ENCODE data around the gene ARL8A. TPM values are rescaled to one million over a fixed set of nuclear protein-coding genes. Genes with fewer than 3 reads are reported as not detected.
"Not testable (repeated sequence)": the region's sequence is repeated elsewhere in the genome, so short reads cannot be mapped to it uniquely, and the experiment has no call there.

The ARL8A gene
- total RNA-seq, 1 donor from 2014 or later, result 20.8 TPM

DNA sequence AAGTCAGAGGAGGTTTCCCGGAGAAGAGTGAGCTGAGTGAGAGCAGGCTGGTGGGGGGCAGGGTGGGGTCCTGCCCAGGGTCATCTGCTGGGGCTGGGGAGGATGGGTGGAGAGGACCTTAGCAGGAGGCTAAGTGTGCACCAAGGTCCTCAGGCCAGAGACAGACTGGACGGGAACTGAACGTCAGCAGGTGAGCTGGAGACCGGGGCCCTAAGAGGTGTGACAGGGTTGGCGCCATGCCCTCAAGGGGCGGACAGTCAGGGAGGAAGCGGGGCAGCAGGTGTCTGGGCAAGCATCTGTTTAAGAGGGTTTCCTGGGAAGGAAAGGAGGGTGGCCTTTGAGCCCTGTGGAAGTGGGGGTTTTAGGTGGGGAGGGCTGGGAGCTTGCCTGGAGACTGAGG is 29.5 kb upstream of the ARL8A start:
- no peak for DNase-seq

DNA sequence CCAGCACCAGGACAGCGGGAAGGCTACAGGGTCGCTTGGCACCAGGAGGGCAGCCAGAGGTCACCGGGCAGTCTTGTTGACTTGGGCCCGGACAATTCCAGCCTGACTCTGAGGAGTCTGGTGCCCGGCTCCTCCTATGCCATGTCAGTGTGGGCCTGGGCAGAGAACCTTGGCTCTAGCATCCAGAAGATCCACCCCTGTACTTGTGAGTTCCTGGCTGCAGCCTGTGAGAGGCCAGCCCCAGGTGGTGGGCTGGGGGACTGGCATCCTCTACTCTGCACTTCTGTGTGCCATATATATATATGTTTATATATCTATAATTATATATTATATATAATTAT is 27.4 kb upstream of the ARL8A start:
- DNase-seq, result no peak

DNA sequence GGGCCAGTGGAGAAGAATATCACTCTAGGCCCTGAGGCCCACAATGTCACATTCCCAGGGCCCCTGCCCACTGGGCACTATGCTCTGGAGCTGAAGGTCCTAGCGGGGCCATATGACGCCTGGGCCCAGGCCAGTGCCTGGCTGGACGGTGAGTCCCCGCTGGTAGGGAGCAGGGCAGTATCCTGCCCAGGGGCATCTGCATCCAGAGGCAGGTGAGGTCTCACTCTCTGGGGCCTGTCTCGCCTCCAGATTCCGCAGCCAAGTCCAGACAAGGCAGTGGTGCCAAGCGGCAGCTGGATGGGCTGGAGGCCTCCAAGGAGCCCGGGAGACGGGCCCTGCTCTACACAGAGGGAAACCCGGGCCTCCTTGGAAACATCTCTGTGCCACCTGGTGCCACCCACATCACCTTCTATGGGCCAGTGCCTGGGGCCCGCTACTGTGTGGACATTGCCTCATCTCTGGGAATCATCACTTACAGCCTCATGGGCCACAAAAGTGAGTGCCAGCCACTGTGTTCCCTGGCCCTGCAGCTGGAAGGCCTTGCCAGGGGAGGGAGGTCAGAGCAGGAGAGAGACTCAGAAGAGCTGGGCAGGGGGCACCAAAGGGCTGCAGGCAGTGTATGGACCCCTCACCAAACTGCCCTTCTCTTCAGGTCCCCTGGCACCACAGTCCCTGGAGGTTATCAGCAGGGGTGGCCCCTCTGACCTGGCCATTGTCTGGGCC is 26.9 kb upstream of the ARL8A start:
- DNase-seq, result no peak

DNA sequence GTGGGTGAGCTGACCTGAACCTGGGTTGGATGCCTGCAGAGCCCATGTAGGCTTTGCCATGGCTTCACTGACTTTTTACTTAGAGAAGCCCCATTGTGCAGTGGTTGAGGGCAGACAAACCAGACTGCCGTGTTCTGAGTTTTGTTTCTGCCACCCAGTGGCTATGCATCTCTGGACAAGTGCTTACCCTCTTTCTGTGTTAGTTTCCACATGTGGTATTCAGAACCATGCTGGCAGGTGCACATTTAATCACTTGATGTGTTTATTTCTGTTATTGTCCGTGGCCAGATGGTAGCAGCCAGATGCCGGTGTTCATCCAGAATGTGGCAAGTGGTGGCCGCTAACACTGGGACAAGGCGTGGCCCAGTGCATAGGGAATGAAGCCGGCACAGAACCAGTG is 26.2 kb upstream of the ARL8A start:
- no peak for DNase-seq

DNA sequence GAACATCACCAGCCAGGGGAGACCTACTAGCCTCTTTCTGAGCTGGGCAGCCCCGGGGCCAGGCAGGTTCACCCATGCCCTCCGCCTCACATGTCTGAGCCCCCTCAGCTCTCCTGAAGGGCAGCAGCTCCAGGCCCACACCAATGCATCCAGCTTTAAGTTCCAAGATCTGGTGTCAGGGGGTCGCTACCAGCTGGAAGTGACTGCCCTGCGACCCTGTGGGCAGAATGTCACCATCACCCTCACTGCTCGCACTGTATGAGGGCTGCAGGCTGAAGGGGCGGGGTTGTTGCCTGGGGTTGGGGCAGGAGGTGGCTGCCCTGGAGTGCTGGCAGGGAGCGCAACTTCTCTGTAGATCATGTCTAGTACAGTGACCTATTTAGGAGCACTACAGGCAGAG is 24.3 kb upstream of the ARL8A start:
- no peak for DNase-seq

DNA sequence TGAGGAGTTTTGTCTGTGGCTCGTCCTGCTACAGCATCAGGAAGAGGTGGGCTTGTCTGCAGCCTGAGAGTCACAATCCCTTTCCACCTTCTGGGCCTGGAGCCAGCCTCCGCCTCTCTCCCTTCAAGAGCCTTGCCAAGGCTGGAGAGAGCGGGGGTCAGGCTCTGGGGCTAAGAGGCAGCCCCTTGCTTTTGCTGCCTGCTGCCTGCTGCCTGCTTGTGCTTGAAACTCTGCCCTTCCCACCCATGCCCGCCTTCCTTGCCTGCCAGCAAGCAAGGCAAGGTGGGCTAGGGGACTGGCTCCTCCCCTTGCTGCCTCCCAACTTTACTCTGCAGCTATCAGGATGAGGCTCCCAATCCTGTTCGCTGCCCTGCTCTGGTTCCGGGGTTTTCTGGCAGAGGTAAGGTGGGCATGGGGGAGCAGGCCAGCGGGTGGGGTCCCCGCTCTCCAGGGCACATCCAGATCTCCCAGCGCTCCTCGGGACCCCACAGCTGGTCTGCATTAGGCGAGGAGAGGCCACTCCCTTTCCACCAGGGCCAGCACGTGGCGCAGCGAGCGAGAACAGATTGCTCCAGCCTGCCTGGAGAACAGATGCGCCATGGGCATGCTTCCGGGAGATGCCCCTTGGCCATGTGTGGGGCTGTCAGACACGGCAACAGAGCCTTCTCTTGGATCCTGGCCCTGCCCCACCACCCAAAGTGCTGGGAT is 23.3 kb upstream of the ARL8A start:
- DNase-seq, result peak; percentile 63

DNA sequence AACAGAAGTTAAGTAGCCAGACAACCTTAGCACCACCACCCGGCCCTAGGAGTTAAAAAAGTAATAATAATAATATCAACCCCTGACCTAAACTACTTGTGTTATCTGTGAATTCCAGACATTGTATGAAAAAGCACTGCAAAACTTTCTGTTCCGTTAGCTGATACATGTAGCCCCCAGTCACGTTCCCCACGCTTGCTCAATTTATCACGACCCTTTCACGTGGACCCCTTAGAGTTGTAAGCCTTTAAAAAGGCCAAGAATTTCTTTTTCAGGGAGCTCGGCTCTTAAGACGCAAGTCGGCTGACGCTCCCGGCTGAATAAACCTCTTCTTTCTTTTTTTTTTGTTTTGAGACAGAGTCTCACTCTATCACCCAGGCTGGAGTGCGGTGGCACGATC is 22.5 kb upstream of the ARL8A start:
- not testable (repeated sequence) for DNase-seq

DNA sequence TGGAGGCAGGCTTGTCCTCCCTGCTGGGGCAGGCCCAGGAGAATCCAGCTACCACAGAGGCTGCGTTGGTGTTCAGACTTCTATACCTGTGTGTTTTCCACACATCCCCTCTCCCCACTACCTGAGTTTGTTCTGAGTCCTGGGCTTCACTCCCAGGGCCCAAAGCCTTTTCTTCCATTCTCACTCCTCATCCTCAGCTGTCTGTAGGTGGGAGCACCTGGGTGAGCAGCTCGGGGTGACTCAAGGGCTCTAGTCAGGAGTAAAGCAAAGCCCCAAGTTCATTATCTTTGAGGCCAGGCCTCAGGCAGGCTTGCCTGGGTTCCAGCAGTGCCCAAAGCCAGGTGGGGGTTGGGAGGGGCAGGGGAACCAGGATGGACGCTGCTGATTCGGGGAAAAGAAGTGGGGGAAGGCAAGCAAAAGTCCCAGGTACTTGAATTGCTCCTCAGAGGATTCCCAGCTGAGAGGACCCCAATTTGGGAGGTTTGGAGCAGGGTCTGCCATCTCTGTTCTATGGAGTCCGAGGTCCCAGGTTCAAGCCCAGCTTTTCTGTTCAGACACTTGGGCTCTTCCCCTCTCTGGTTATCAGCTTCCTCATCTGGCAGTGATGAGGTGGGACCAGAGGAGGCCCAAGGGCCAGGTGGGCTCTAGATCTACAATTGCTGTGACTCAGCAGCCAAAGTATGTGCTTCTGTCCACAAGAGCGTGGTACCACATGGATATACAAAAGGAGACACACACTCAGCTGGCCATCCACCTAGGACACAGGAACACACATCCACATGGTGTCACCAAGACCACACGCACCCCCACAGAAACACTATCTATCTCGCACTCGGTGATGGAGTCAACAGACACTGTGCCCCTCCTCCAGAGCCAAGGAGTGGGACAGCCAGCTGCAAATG is 21.7 kb upstream of the ARL8A start:
- no peak for DNase-seq

DNA sequence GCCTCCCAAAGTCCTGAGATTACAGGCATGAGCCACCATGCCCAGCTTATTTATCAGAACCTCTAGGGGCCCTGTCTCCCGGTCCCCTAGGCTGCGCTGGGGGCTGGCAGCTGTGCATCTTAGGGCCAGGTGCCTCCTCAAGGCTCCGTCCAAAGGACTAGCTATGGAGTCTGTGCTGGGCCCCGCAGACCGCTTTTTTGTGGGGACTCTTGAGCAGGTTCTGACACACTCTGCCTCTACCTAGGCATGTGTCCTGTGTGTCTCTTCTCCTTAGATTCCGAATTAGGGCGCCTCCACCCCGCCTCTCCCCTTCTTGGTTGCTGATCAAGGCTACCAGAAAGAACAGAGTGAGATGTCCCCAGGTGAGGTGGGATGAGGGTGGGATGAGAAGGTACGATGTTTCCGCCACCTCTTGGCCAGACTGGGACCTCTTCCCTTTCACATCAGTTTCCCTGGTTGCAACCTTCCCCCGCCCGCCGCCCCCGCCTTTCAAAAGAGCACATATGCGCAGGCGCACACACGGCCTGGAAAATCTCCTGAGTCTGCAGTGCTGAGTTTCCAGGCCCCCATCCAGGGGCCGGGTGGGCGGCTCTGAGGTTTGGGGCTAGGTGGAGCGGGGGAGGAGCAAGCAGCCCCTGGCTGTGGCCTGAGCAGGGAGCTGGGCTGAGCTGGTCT is 20.9 kb upstream of the ARL8A start:
- DNase-seq, result no peak

DNA sequence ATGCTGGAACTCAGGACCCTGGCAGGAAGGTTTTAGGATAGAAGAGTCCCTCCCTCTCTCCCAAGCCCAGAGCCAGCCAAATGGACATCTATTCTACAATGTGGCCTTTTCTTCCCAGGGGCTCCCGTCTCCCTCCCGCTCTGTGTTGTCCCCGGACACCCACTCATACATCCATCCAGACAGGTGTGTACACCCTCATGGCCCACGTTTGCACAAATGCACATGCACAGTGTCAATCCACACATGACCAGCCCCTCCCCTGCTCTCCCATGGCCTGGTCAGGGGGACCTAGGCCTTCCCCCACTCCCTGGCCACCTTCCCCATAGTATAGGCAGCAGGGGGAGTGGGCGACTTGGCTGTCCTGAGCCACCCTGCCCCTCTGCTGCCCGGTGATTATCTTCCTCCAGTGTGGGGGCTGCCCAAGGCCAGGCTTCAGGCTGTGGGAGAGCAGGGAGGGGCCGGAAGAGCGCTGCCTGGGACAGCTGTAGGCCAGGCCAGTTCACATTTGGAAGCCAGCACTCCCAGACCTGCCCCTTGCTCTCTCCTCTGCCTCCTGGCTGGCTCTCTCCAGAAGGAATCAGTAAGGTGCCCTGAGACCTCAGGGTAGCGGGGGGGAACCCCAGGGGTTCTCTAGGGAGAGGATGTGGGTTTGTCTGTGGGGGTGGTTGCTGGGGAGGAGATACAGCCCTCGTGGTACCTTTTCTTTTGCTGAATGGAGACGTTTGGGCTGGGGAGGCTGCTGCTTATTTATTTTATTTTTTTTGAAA is 19.9 kb upstream of the ARL8A start:
- no peak for DNase-seq

DNA sequence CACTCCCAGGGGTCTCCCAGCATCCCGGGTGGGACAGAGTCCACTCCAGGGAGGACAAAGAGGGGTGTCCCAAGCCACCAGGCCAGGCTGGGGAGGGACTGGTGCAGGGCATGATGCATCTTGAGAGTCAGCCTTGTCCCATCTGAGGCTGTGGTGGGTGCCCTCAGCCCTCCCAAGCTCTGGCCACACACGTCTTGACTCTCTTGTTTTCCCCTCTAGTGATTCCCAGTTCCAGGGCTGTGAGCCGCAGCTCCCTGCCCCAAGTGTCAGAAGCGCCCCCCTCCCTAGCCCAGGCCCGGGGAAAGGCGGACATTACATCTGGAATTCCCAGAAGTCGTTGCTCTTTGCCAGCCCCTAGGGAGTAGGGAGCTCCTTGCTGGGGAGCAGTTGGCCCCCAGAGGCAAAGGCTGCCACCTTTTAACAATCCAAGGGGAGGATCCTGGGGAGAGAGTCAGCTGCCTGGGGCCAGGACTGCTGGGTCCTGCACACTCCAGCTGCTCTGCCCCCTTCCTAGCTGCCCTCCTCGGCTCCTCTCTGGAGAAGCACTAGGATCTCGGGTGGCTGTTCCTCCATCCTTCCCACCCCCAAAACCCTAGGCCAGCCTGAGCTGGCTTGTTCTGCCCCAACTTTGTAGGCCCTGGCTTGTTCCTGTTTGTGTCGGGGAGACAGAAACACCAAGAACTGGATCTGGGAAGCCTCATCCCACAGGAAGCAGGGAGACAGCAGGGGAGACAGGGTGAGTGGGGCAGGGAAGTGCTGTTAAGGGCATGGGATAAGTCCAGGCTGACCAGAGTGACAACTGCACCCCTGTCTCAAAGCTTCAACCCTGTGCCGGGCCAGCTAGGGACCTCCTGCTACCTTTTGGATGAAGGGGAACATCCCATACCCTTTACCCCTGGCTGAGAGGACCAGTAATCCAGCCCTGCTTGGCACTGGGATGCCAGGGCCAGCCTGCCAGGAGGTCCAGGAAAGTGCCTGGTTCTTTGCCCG is 19.0 kb upstream of the ARL8A start:
- DNase-seq, result no peak

DNA sequence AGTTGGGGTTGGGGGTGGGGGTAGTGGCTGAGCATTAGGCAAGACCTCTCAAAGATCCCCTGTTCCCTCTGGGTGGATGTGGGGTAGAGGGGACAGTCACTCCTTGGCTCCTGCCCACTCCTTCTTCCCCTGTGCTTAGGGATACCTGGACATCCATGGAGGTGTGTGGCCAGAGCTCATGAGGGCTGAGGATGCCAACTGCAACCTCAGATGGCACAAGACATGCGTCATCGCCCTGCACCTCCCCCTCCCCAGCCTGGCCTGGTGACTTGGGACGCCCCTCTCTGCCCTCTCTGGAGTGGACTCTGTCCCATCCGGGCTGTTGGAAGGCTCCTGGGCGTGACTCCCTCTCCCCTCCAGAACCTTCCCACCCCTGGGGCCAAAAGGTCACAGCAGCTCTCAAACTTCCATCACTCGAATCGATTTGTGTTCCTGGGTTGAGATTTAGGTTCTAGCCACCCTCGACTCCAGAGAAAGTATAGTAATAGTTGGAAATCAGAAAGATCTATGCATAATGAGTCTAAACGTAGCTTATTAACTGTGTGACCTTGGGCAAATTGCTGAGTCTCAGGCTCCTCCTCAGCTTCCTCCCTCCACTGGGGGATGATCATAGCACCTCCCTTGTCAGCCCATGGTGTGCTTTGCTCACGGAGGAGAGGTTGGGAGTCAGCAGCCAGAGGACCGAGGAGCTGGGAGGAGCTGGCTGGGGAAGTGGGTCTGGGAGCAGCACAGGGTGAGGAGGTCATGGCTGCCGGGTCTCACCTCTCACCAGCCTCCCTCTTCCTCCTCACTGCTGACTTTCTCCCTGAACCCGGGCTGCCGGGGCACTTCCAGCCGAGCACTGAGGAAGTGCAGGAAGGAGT is 18.1 kb upstream of the ARL8A start:
- DNase-seq, result no peak

DNA sequence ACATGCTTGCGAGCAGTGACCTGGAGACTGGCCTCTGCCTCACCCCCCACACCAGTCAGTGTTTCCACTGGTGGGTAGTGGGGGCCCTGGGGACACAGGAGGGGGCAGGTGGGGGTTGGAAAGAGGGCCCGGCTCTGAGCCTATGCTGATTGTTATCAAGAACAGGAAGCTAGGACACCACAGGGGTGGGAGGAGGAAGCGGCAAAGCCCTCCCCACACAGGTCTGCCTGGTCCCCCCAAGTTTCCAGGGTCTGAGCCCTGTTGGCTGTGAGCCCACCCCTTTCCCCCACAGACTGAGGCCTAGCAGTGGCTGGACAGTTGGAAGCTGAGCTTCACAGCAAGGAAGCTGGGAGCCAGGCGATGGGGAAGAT is 17.5 kb upstream of the ARL8A start:
- no peak for DNase-seq

DNA sequence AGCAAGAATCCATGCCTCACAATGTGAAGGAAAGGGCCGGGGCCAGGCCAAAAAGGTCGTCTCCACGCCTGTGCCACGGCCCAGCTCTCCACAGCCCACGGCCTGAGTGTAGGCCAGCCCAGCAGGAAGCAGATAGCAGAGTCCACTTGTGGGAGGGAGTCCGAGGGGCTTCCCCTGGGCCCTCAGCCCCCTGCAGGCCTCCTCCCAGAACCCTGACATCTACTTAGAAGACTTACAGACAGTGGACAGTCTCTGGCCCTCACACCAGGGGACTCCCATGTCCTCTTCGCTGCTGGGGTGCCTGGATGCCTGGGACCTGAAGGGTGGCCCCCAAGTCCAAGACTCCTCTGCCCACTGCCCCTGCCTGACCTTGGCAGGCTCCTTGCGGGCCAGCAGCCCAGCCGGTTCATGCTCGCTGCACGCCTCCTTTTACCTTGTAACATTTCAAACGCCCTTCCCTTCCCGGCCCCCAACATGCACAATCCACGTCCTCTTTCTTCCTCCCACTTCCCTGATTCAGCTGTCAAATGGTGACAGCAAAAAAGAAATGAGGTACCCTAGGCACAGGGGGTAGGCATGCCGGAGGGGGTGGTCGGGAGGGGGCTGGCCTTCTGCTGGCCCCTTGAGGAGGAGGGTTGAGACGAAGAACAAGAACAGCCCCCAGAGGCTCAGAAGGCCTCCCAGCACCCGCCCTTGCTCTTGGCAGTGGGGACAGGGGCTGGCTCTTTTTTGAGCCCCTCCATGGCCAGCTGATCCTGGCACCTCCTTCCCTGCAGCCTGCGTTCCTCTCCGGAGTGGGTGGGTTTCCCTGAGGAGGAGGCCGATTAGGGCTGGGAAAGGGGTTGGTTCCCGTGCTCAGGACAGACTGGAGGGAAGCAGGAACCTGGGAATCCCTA is 16.9 kb upstream of the ARL8A start:
- no peak for DNase-seq

DNA sequence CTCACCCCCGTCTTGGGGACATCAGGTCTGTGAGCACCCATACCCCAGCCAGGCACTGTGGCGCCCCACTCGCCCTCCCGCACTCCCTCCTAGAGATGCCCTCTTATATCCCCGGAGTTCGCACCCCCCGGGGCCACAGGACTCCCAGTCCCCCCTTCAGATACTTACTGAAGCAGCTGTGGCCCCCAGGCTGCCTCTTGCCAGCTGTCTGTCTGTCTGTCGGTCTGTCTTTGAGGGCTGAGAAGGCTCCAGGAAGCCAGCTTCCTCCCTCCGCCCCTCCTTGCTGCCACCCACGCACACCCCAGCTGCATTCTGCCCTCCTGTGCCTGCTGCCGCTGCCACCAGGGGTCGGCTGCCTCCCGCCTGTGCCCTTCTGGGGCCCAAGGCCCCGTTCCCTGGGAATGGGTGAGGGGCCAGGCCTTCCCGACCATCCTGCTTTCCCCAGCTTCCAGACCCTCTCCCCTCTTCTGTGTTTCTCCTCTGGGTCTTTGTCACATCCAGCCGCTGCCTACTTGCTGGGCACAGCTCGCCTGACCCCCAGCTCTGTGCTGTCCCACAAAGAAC is 15.9 kb upstream of the ARL8A start, which contains the start of gene PTPN7:
TSS of gene PTPN7 (minus strand) at position 226 of the 564 bp plus-strand sequence. CDS start 1,200 bp downstream, outside the sequence.
- no peak for DNase-seq

DNA sequence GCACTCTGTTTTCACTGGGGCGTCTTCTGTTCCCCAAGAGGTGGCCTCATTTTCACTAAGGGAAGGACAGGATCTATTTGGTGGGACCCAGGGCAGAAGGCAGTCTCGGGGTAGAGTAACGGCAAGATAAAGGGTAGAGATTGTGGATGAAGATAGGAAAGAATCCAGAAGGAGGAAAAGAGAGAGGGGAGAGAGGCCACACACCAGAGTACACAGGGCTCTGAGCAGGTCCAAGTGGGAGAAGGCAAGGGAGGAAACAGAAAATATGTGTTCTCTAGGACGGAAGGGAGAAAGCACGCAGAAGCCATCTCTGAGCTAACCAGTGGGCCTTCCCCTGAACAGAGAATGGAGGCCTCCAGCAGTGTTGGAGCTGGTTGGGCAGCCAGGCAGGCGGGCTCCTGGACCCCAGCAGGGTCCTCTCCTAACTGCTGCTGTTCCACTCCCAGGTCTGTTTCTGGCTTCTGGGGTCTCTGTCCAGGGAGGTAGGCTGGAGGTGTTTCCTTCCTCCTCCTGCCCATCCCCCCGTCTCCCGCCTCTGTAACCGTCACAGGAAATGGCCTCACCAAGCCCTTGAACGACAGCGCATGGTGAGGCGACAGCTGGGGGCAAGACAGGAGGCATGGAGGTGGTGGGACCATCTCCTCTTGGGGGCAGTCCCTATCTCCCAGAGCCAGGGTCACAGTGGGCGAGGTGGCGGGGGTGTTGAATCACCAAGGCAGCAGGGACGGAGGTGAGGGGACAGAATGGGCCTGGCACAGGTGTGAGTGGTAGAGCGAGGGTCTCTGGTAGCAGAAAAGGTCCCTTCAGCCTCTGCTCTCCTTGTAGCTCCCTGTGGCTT is 15.2 kb upstream of the ARL8A start:
- no peak for DNase-seq
